ENCODE data around the gene OSBPL3.

- TF ChIP-seq GFI1B (tag by site-specific recombination; IDR thresholded peaks at IDR 0.05) (no peak), ZNF24 (tag by site-specific recombination; IDR thresholded peaks at IDR 0.05) (no peak), CTCF (tag by site-specific recombination; IDR thresholded peaks at IDR 0.05) (no peak), FEZF1 (tag by site-specific recombination; IDR thresholded peaks at IDR 0.05) (no peak), YY1 (tag by site-specific recombination; IDR thresholded peaks at IDR 0.05) (no peak), GLIS1 (tag by site-specific recombination; IDR thresholded peaks at IDR 0.05) (no peak), ZNF202 (tag by site-specific recombination; IDR thresholded peaks at IDR 0.05; ENCODE audit: borderline replicate concordance) (no peak), ZNF133 (tag by site-specific recombination; IDR thresholded peaks at IDR 0.05) (no peak), ZNF654 (tag by site-specific recombination; IDR thresholded peaks at IDR 0.05; ENCODE audit: low read depth) (no peak)
- TF ChIP-seq, protein P1, sequence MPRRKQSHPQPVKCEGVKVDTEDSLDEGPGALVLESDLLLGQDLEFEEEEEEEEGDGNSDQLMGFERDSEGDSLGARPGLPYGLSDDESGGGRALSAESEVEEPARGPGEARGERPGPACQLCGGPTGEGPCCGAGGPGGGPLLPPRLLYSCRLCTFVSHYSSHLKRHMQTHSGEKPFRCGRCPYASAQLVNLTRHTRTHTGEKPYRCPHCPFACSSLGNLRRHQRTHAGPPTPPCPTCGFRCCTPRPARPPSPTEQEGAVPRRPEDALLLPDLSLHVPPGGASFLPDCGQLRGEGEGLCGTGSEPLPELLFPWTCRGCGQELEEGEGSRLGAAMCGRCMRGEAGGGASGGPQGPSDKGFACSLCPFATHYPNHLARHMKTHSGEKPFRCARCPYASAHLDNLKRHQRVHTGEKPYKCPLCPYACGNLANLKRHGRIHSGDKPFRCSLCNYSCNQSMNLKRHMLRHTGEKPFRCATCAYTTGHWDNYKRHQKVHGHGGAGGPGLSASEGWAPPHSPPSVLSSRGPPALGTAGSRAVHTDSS (tag by site-specific recombination; IDR thresholded peaks at IDR 0.05): no peak
- TF ChIP-seq, protein P2, sequence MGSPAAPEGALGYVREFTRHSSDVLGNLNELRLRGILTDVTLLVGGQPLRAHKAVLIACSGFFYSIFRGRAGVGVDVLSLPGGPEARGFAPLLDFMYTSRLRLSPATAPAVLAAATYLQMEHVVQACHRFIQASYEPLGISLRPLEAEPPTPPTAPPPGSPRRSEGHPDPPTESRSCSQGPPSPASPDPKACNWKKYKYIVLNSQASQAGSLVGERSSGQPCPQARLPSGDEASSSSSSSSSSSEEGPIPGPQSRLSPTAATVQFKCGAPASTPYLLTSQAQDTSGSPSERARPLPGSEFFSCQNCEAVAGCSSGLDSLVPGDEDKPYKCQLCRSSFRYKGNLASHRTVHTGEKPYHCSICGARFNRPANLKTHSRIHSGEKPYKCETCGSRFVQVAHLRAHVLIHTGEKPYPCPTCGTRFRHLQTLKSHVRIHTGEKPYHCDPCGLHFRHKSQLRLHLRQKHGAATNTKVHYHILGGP (tag by site-specific recombination; IDR thresholded peaks at IDR 0.05): no peak
- TF ChIP-seq, protein P3, sequence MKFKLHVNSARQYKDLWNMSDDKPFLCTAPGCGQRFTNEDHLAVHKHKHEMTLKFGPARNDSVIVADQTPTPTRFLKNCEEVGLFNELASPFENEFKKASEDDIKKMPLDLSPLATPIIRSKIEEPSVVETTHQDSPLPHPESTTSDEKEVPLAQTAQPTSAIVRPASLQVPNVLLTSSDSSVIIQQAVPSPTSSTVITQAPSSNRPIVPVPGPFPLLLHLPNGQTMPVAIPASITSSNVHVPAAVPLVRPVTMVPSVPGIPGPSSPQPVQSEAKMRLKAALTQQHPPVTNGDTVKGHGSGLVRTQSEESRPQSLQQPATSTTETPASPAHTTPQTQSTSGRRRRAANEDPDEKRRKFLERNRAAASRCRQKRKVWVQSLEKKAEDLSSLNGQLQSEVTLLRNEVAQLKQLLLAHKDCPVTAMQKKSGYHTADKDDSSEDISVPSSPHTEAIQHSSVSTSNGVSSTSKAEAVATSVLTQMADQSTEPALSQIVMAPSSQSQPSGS (tag by site-specific recombination; IDR thresholded peaks at IDR 0.05; ENCODE audit: low read depth): no peak
These were observed 27.5 kb downstream of the OSBPL3 start for GRCh38 chr7:24952464-24952863.

Data from HEK293 (cell line).